OCI-LY7 (cell line): ENCODE measurements around the gene ZBTB16.

Source experiments
- EZH2phosphoT487 ChIP-seq: fragments of 200-600 bp; sonication (generic); IDR thresholded peaks from 2 replicates; pipeline ENCODE4 v1.6.1; 2018; ENCODE audit warnings: low read depth, borderline replicate concordance, mild to moderate bottlenecking, mixed run types, antibody characterized with exemption, low read length, moderate library complexity, mixed read lengths
- TF ChIP-seq, protein P1 (sequence below): fragments of 200-600 bp; sonication (generic); conservative IDR thresholded peaks from 2 replicates; pipeline ENCODE4 v1.5.1; 2014; ENCODE audit warnings: mild to moderate bottlenecking, antibody characterized with exemption, low read length, moderate library complexity, mixed read lengths

DNA sequence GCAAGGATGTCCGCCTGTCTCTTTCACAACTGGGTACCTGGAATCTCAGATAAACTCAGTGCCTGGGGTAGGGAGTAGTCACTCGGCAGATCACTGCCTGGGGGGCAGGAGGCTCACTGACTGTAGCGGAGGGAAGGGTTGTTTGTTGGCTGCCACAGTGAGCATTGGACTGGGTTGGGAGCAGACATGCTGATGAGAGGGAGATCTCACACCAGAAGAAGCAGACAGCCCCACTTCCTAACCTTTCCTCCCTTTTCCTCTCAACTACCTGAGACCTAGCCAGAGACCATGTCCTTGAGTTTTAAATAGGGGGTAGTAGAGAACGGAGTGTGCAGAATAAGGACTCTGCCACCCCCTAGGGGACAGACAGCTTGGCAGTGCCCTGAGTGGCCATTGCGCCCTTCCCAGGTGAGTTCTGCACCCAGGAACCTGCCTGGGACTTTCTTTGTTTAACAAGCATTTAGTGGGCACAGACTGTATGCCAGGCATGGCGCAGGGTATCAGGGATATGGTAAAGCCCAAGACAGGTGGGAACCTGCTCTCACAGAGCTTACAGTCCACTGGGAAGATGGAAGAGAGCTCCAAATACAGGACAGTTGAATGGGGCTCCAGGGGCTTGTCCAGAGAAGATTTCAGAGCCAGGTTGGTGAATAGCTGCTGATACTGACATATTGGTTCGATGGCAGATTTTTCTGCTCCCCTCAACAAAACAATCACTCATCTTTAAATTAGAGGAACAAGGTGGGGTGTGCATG lies 121.0 kb downstream of the ZBTB16 start:
- TF ChIP-seq, protein P1, sequence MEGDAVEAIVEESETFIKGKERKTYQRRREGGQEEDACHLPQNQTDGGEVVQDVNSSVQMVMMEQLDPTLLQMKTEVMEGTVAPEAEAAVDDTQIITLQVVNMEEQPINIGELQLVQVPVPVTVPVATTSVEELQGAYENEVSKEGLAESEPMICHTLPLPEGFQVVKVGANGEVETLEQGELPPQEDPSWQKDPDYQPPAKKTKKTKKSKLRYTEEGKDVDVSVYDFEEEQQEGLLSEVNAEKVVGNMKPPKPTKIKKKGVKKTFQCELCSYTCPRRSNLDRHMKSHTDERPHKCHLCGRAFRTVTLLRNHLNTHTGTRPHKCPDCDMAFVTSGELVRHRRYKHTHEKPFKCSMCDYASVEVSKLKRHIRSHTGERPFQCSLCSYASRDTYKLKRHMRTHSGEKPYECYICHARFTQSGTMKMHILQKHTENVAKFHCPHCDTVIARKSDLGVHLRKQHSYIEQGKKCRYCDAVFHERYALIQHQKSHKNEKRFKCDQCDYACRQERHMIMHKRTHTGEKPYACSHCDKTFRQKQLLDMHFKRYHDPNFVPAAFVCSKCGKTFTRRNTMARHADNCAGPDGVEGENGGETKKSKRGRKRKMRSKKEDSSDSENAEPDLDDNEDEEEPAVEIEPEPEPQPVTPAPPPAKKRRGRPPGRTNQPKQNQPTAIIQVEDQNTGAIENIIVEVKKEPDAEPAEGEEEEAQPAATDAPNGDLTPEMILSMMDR, result peak; percentile 84
- TF ChIP-seq EZH2phosphoT487, result no peak
